Smooth muscle cell (in vitro differentiated cells): Measurements from ENCODE around the gene PMM1. TPM values are rescaled to one million over a fixed set of nuclear protein-coding genes. Genes with fewer than 3 reads are reported as not detected.

ENCODE experiments used
- DNase-seq: peaks from one replicate; lab custom pipeline; 2025; ENCODE audit not compliant: unreplicated experiment; lab: John Stamatoyannopoulos, UW
- H2AFZ ChIP-seq: fragments of 200-600 bp; sonication (generic); 2 replicates; pipeline ENCODE4 v1.6.0; 2016; ENCODE audit warnings: antibody characterized with exemption, low read depth, mild to moderate bottlenecking
- H3F3A ChIP-seq: fragments of 200-600 bp; sonication (generic); 2 replicates; pipeline ENCODE4 v1.6.0; 2017; ENCODE audit warnings: antibody characterized with exemption, low read depth
- H3K27ac ChIP-seq: fragments of 200-600 bp; sonication (generic); 2 replicates; pipeline ENCODE4 v1.5.1; 2016; ENCODE audit warnings: low read depth, mild to moderate bottlenecking
- H3K27me3 ChIP-seq: fragments of 200-600 bp; sonication (generic); 2 replicates; pipeline ENCODE4 v1.6.1; 2016; ENCODE audit warnings: low read depth, mild to moderate bottlenecking
- H3K36me3 ChIP-seq: fragments of 200-600 bp; sonication (generic); 2 replicates; pipeline ENCODE4 v1.5.1; 2016; ENCODE audit warnings: low read depth
- H3K4me1 ChIP-seq: fragments of 200-600 bp; sonication (generic); 2 replicates; pipeline ENCODE4 v1.5.1; 2016; ENCODE audit warnings: low read depth
- H3K4me2 ChIP-seq: fragments of 200-600 bp; sonication (generic); 2 replicates; pipeline ENCODE4 v1.6.0; 2016; ENCODE audit warnings: mild to moderate bottlenecking
- H3K4me3 ChIP-seq: fragments of 200-600 bp; sonication (generic); 2 replicates; pipeline ENCODE4 v1.5.1; 2016; ENCODE audit warnings: mild to moderate bottlenecking
- H3K79me2 ChIP-seq: fragments of 200-600 bp; sonication (generic); 2 replicates; pipeline ENCODE4 v1.6.0; 2016; ENCODE audit warnings: low read depth, mild to moderate bottlenecking
- H3K9ac ChIP-seq: fragments of 200-600 bp; sonication (generic); 2 replicates; pipeline ENCODE4 v1.6.0; 2016; ENCODE audit warnings: low read depth
- H3K9me3 ChIP-seq: fragments of 200-600 bp; sonication (generic); replicated peaks from 2 replicates; pipeline ENCODE4 v1.5.1; 2016; ENCODE audit warnings: low read depth
- H4K20me1 ChIP-seq: fragments of 200-600 bp; sonication (generic); 2 replicates; pipeline ENCODE4 v1.6.0; 2016; ENCODE audit warnings: low read depth
- CTCF ChIP-seq: fragments of 200-600 bp; sonication (generic); IDR thresholded peaks from 2 replicates; pipeline ENCODE4 v1.5.1; 2017; ENCODE audit warnings: borderline replicate concordance, mild to moderate bottlenecking, antibody characterized with exemption; ENCODE audit not compliant: insufficient read depth, poor library complexity, severe bottlenecking
- WGBS: methylation state at CpG from one replicate; pipeline ENCODE4 v1.1.7; 2016; ENCODE audit warnings: low lambda C conversion rate; 5-methylcytosine and 5-hydroxymethylcytosine counted together
- polyA plus RNA-seq: library from polyadenylated mRNA; unstranded; fragments of >200 nt; fragmentation: Nextera tagmentation; extraction: Ambion mirVana; gene quantifications from 2 replicates; pipeline ENCODE4 v1.2.1, GENCODE V29; 2016
- total RNA-seq: library from RNA; depleted of rRNA; stranded (reverse); fragments of >200 nt; gene quantifications from 2 replicates; pipeline ENCODE4 v1.2.3, GENCODE V29; 2014

Gene PMM1
- total and polyA plus RNA-seq, 2 experiments from 2014 or later: 19.5 to 71.9 TPM

- Histone ChIP-seq H2AFZ (no peak overlapping the region), H3K36me3 (no peaks in the 10 kb centered on the region), H3K27me3 (no peaks in the 10 kb centered on the region), H3F3A (no peaks in the 10 kb centered on the region), H4K20me1 (peaks cover 9% of the 10 kb centered on the region), H3K4me1 (peaks cover 8% of the 10 kb centered on the region), H3K79me2 (peaks cover 26% of the 10 kb centered on the region), H3K9ac (no peak overlapping the region), H3K9me3 (no peaks in the 10 kb centered on the region), H3K27ac (no peak overlapping the region), H3K4me2 (no peak overlapping the region), H3K4me3 (no peak overlapping the region)
- 94% methylated on average over 6 of the region's 6 CpGs for WGBS
- TF ChIP-seq CTCF: no peak
- no peak for DNase-seq
Measured at GRCh38 chr22:41584881-41585280, 4.8 kb downstream of the PMM1 start.

DNA sequence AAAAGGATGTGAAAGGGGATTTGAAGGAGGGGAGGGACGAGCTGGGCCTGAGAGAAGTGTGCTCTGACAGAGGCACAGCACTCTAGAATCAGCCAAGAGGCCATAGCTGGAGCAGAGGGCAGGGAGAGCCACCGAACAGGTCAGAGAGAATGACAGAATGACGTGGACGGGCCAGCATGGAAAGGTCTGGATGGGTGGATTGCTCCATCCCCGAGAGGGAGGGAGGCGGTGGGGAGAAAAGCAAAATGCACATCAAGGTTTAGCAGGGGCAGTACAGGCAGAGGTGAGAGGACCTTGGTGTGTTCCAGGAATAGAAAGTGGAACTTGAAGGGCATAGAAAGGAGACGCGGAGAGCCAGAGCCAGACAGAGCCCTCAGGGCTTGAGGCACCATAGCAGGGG is 6.9 kb downstream of the PMM1 start:
- no peaks in the 10 kb centered on the region for H3K27me3 ChIP-seq
- no peak overlapping the region for H2AFZ ChIP-seq
- no peaks in the 10 kb centered on the region for H3F3A ChIP-seq
- H3K9me3 ChIP-seq: no peaks in the 10 kb centered on the region
- no peak overlapping the region for H3K4me3 ChIP-seq
- H3K27ac ChIP-seq: no peak overlapping the region
- H3K79me2 ChIP-seq: peaks cover 8% of the 10 kb centered on the region
- no peak for DNase-seq
- WGBS: 85% methylated on average over 8 of the region's 8 CpGs
- no peak overlapping the region for H3K9ac ChIP-seq
- H3K4me1 ChIP-seq: no peaks in the 10 kb centered on the region
- no peaks in the 10 kb centered on the region for H3K36me3 ChIP-seq
- no peak for TF ChIP-seq CTCF
- peaks cover 9% of the 10 kb centered on the region for H4K20me1 ChIP-seq
- H3K4me2 ChIP-seq: no peak overlapping the region

- H3K79me2 ChIP-seq: no peaks in the 10 kb centered on the region
- no peaks in the 10 kb centered on the region for H3K9me3 ChIP-seq
- no peak overlapping the region for H3K4me2 ChIP-seq
- WGBS: 96% methylated on average over 6 of the region's 6 CpGs
- no peaks in the 10 kb centered on the region for H3K36me3 ChIP-seq
- TF ChIP-seq CTCF: no peak
- H4K20me1 ChIP-seq: peaks cover 7% of the 10 kb centered on the region
- H3K4me1 ChIP-seq: no peaks in the 10 kb centered on the region
- DNase-seq: no peak
- no peaks in the 10 kb centered on the region for H3F3A ChIP-seq
- no peaks in the 10 kb centered on the region for H3K27me3 ChIP-seq
- H2AFZ ChIP-seq: no peak overlapping the region
- H3K27ac ChIP-seq: no peak overlapping the region
- no peak overlapping the region for H3K4me3 ChIP-seq
- H3K9ac ChIP-seq: no peak overlapping the region
Measured at GRCh38 chr22:41579997-41580355, 9.7 kb downstream of the PMM1 start.

- H3K27ac ChIP-seq: no peak overlapping the region
- no peaks in the 10 kb centered on the region for H3K36me3 ChIP-seq
Measured at GRCh38 chr22:41579297-41579996, 10.2 kb downstream of the PMM1 start.

More at GRCh38 chr22:41579297-41579996, 10.2 kb downstream of the PMM1 start:
- no peak overlapping the region for H3K4me2 ChIP-seq
- no peaks in the 10 kb centered on the region for H3K4me1 ChIP-seq
- H3K27me3 ChIP-seq: no peaks in the 10 kb centered on the region
- no peak overlapping the region for H3K4me3 ChIP-seq
- peaks cover 2% of the 10 kb centered on the region for H4K20me1 ChIP-seq
- no peak overlapping the region for H3K9ac ChIP-seq
- H3K79me2 ChIP-seq: no peaks in the 10 kb centered on the region
- no peaks in the 10 kb centered on the region for H3K9me3 ChIP-seq
- H3F3A ChIP-seq: no peaks in the 10 kb centered on the region
- H2AFZ ChIP-seq: no peak overlapping the region
- TF ChIP-seq CTCF: no peak
- WGBS: 96% methylated on average over 11 of the region's 12 CpGs
- no peak for DNase-seq
